Measurements from ENCODE around the gene MCC.

DNA sequence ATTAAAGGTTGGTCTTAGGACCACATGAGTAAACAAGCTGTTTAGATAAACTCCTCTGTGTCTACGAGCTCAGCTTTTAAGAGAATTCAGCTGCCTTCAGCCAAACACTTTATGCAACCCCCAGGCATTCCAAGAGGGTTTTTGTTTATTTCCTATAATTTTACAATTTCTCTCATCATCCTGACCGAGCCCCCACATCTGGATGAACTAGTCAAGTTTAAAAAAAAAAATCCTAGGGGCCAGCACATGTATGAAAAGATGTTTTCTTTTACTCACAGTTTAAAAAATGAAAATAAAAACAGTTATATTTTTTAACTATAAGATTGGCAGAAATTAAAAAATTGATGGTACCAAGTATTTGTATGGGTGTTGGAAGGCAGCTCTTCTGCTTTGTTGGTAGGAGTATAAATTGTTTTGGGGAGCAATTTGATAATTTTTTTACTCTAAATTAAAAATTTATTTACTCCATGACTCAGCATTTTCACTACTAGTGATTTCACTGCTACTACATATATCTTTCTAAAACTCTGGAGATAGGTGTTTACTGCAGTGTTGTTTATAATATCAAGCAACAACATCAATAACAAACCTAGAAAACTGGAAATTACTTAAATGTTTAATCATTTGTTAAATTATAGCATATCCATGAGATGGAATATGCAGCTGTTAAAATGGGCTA lies 43.4 kb upstream of the MCC start:
- TF ChIP-seq ZNF565 (CRISPR knock-in tag; conservative IDR thresholded peaks at IDR 0.05; ENCODE audit: low read depth) (no peak), TOX (CRISPR knock-in tag; IDR thresholded peaks at IDR 0.05; ENCODE audit: borderline replicate concordance) (no peak), TCF4 (CRISPR knock-in tag; IDR thresholded peaks at IDR 0.05; ENCODE audit: borderline replicate concordance) (no peak), ZFP30 (CRISPR knock-in tag; IDR thresholded peaks at IDR 0.05) (no peak), BACH2 (CRISPR knock-in tag; IDR thresholded peaks at IDR 0.05; ENCODE audit: borderline replicate concordance) (no peak), RARB (CRISPR knock-in tag; IDR thresholded peaks at IDR 0.05) (no peak), ZFP3 (CRISPR knock-in tag; IDR thresholded peaks at IDR 0.05) (no peak), ESRRG (CRISPR knock-in tag; IDR thresholded peaks at IDR 0.05) (no peak), ARNTL (CRISPR knock-in tag; IDR thresholded peaks at IDR 0.05; ENCODE audit: borderline replicate concordance, low read depth) (no peak)
